HG03103 (cell line): ENCODE data around the gene VGLL4.

Experiments
- ATAC-seq: cut with Tn5 transposase; IDR thresholded peaks from one replicate; pipeline ENCODE4 v1.9.1; 2021; ENCODE audit warnings: low read depth; ENCODE audit not compliant: unreplicated experiment

The VGLL4 gene

GRCh38 chr3:11654166-11654565 is 10.5 kb upstream of the VGLL4 start:
- no peak for ATAC-seq

GRCh38 chr3:11653298-11654055 is 9.8 kb upstream of the VGLL4 start:
- no peak for ATAC-seq

GRCh38 chr3:11651900-11652299 is 8.2 kb upstream of the VGLL4 start:
- ATAC-seq: no peak

- no peak for ATAC-seq
These were observed 7.8 kb upstream of the VGLL4 start for GRCh38 chr3:11651477-11651876.

DNA sequence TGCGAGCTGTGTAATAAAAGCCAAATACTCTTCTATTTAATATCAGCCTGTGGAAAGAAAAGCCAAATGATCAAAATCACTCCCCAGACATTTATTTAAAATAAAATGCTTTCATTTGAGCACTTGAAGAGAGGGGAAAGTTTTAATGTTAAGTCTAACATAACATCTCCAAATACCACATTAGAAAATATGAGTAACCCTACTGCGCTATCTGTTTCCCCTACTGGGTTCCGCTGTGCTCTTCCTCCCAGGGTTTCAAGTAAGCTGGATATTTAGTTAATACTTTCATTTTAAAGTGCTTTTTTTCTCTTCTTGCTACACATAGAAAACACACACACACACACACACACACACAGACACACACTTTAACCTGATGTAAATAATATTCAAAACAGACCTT is 6.7 kb upstream of the VGLL4 start:
- ATAC-seq: no peak

DNA sequence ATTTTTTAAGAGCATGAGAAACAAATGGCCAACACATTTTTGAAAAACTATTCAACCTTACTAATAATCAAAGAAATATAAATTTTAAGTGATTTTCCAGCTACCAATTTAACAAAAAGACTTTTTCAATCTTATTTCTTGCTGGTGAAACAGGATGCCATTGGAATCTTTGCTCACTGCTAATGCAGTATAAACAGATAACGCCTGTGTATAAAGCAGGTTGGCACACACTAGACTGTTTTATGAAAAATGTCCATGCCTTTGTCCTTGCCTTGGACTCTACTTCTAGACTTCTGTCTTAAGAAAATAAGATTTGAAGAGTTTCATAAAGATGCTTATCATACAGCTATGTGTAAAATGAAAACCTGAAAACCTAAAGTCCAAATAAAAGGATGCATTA is 5.0 kb upstream of the VGLL4 start:
- no peak for ATAC-seq

GRCh38 chr3:11643201-11643603 is 513 bp downstream of the VGLL4 start:
- no peak for ATAC-seq

- peak; percentile 53 for ATAC-seq
These were observed 1.1 kb downstream of the VGLL4 start for GRCh38 chr3:11642431-11643191.

DNA sequence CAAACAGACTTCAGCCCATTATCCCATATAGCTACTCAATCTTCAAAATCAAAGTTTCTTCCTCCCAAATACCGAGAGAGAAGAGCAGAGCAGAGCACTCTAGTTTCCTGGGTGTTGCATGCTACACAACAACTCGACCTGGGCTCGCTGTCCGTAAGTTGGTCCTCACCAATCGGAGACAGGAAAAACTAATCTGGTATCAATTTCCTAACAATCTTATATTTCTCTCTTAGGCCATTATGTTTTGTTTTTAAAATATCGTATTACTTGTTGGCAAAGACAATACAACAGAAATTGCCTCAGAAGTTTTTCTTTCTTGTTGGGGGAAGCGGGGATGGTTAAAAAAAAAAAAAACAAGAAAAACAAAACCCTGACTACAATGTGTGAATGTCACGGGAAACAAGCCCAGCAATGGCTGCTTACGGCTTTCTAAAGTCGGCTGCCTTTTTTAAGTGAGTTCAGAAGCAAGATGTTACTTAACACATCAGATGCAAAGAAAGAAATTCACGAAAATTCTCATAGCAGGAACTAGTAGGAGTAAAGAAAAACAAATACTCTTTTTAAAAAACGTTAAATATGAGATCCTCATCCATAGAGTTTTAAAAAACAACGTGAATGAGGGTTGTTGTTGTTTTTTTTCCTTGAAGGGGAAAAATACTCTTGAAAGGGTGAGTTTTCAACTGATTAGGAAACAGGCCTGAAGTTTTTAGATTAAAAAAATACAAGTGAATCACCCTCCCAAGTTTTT is 1.9 kb downstream of the VGLL4 start:
- ATAC-seq: no peak

DNA sequence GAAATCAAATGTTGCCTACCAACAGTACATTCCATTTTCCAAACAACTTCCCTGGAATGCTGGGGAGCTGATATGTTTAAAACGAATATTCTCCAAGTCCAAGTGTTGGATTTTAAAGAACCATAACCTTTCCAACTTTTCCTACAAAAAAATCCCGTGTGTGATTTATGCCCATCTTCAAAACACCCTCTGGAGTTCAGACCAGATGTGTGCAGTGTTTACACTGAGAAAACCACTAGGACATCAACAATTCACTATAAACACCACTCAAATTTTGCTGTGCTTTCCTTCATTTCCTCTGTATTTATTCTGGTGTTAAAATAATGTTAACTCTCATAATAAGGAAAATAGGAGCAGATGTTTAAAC is 2.4 kb downstream of the VGLL4 start:
- ATAC-seq: no peak

DNA sequence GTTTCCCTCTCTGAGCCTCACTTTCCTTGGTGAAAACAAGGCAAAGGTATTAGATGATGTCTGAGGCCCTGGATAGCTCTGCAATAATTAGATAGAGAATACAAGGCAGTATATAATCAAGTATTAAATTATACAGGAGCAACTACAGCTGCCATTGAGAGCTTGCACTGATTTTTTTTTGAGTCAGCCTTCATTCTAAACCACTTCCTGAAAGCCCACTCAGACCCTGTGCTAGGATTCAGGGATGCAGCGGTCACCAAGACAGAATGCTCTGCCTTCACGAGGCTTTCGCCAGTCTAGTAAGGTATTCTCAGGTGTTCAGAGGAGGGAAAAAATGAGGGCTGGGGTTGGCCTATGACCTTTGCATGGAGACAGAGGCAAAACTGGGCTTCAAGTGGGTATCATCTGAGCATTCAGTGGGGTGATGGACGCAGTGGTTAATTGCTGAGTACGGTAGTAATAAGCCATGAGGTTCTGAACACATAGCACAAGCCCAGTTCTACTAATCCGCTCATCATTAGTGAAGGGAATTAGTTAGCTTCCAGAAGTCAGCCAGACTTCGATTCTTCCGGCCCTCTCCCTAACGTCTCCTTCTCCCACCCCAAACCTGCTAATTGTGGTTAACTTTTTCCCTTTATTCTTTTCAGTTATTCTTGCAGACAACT is 3.6 kb downstream of the VGLL4 start:
- ATAC-seq: no peak

- no peak for ATAC-seq
These were observed 5.0 kb downstream of the VGLL4 start for GRCh38 chr3:11638495-11639358.

DNA sequence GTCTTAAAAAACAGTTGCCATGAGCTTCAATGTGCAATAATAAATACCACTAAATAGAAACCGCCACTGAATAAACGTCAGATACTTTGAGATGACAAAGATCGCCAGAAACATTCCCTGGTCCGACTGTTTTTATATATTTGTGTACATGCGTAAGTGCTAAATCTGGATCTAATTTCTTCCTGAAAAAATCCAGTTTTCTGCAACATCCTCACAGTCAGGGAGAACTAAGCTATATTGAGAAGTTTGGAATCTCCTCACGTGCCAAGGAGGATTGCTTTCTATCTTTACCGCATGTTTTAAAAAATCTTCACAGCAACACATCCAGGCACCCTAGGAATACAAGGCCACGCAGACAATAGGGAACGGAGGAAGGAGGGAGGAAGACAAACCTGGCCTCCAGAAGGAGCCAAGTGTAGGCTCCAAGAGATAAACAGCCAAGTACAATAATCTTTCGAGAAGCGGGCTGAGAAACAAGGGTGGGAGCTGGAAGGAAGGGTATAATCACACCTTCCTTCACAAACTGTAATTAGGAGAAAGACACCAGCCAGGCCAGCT is 5.7 kb downstream of the VGLL4 start:
- ATAC-seq: no peak

DNA sequence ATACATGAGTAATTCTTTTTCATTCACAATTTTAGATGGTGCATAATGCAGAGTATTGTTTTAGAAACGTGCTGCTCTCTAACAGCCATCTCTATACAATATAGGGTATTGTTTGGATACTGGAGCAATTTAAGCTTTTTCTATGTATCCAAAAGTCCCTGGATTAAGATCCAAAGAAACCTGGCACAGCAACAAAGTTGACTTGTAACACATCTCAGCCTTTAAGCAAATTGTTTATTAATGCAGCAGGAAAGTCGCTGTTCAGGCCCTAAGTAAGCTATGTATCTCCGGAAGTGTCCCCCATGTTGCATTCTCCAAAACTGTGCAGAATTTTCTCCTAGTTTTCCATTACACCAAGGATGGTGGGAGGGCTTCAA is 7.3 kb downstream of the VGLL4 start:
- ATAC-seq: no peak

DNA sequence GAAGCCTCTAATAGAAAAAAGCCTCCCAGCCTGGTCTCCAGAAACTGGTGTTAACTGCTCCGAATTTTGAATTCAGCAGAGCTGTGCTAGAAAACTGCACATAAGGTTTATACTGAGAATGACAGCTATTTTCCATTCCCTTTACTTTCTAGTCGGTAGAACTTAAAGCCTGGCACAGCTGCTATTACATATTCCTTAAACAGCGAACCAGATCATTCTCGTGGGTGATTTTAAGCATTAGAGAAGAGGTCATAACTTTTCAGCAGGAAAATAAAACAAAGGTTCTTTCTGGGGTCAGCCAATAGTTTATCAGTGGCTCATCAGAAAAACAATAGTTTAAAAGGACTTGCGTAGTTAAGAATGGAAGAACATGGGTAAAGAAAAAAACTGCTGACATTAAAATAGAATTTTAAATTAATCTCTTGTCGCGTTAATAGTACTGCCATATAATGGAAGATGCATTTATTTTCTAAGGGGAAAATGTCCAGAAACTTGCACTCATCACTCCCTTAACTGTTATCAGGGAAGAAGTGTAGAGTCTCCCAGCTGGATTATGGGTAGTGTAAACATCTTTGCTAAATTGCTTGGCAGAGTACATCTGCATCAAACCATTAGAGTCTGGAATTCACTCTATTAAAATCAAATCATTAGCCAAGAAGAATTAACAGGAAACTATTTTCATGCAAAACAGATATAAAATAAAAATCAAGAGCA is 7.9 kb downstream of the VGLL4 start:
- ATAC-seq: no peak

- no peak for ATAC-seq
These were observed 8.6 kb downstream of the VGLL4 start for GRCh38 chr3:11634974-11635612.

GRCh38 chr3:11634081-11634635 is 9.6 kb downstream of the VGLL4 start:
- ATAC-seq: no peak

- no peak for ATAC-seq
These were observed 10.7 kb downstream of the VGLL4 start for GRCh38 chr3:11632966-11633365.
